HEK293 (cell line): ENCODE measurements around the gene PLA2G4B.

Experiments
- CTCF ChIP-seq: fragments of 450-650 bp; formaldehyde crosslinking; IDR thresholded peaks from 2 replicates; pipeline ENCODE4 v1.5.1; 2016; ENCODE audit warnings: missing biosample characterization, missing genetic modification characterization
- PBX3 ChIP-seq: sonication (generic); formaldehyde crosslinking; IDR thresholded peaks from 2 replicates; pipeline ENCODE4 v1.8.1; 2022; ENCODE audit warnings: mild to moderate bottlenecking, moderate library complexity, missing genetic modification reagents
- SCRT1 ChIP-seq: fragments of 450-650 bp; formaldehyde crosslinking; IDR thresholded peaks from 2 replicates; pipeline ENCODE4 v1.5.1; 2016; ENCODE audit warnings: missing biosample characterization, missing genetic modification characterization, borderline replicate concordance
- TSHZ1 ChIP-seq: fragments of 450-650 bp; formaldehyde crosslinking; IDR thresholded peaks from 2 replicates; pipeline ENCODE4 v1.5.1; 2016; ENCODE audit warnings: missing biosample characterization, missing genetic modification characterization, borderline replicate concordance
- ZBTB21 ChIP-seq: fragments of 450-650 bp; formaldehyde crosslinking; IDR thresholded peaks from 2 replicates; pipeline ENCODE4 v1.5.1; 2017; ENCODE audit warnings: missing biosample characterization, missing genetic modification characterization
- ZBTB49 ChIP-seq: fragments of 450-650 bp; formaldehyde crosslinking; IDR thresholded peaks from 2 replicates; pipeline ENCODE4 v1.5.1; 2016; ENCODE audit warnings: missing biosample characterization, missing genetic modification characterization, low read depth
- ZFP41 ChIP-seq: fragments of 450-650 bp; formaldehyde crosslinking; IDR thresholded peaks from 2 replicates; pipeline ENCODE4 v1.5.1; 2016; ENCODE audit warnings: missing biosample characterization, missing genetic modification characterization, borderline replicate concordance
- ZNF121 ChIP-seq: fragments of 450-650 bp; formaldehyde crosslinking; IDR thresholded peaks from 2 replicates; pipeline ENCODE4 v1.5.1; 2016; ENCODE audit warnings: missing biosample characterization, missing genetic modification characterization
- ZNF366 ChIP-seq: fragments of 450-650 bp; formaldehyde crosslinking; conservative IDR thresholded peaks from 2 replicates; pipeline ENCODE4 v1.5.1; 2016; ENCODE audit warnings: missing biosample characterization, missing genetic modification characterization
- ZNF391 ChIP-seq: fragments of 450-650 bp; formaldehyde crosslinking; IDR thresholded peaks from 2 replicates; pipeline ENCODE4 v1.5.1; 2016; ENCODE audit warnings: low read depth, missing biosample characterization, missing genetic modification characterization, borderline replicate concordance
- ZNF398 ChIP-seq: fragments of 450-650 bp; formaldehyde crosslinking; IDR thresholded peaks from 2 replicates; pipeline ENCODE4 v1.5.1; 2017; ENCODE audit warnings: missing biosample characterization, missing genetic modification characterization
- ZNF747 ChIP-seq: fragments of 450-650 bp; formaldehyde crosslinking; IDR thresholded peaks from 2 replicates; pipeline ENCODE4 v1.5.1; 2016; ENCODE audit warnings: missing biosample characterization, missing genetic modification characterization

GRCh38 chr15:41893422-41894250, 55.0 kb downstream of the PLA2G4B start, which contains the start of gene SPTBN5:
- no peak for TF ChIP-seq CTCF (tag by site-specific recombination)
- TF ChIP-seq SCRT1 (tag by site-specific recombination): no peak
- no peak for TF ChIP-seq ZNF398 (tag by site-specific recombination)
- no peak for TF ChIP-seq ZNF366 (tag by site-specific recombination)
- no peak for TF ChIP-seq PBX3 (CRISPR knock-in tag)
- TF ChIP-seq ZNF747 (tag by site-specific recombination): no peak
- no peak for TF ChIP-seq ZNF391 (tag by site-specific recombination)
- TF ChIP-seq ZBTB49: no peak
- TF ChIP-seq ZBTB21 (tag by site-specific recombination): no peak
- no peak for TF ChIP-seq ZNF121 (tag by site-specific recombination)
- TF ChIP-seq TSHZ1 (tag by site-specific recombination): no peak
- TF ChIP-seq ZFP41 (tag by site-specific recombination): no peak
